Left ventricle myocardium inferior (tissue), 1 donor: Measurements from ENCODE around the gene UBAC1. TPM values are rescaled to one million over a fixed set of nuclear protein-coding genes. Genes with fewer than 3 reads are reported as not detected.

Experiments used
- DNase-seq: peaks from one replicate; pipeline ENCODE4 v3.0.0-alpha.2; 2020
- H3K27ac ChIP-seq: fragments of 200-600 bp; replicated peaks from 2 replicates; pipeline ENCODE4 v1.8.0; 2021
- H3K27me3 ChIP-seq: fragments of 200-600 bp; 2 replicates; pipeline ENCODE4 v1.8.0; 2021; ENCODE audit warnings: low read depth
- H3K36me3 ChIP-seq: fragments of 200-600 bp; 2 replicates; pipeline ENCODE4 v1.8.0; 2021
- H3K4me1 ChIP-seq: fragments of 200-600 bp; 2 replicates; pipeline ENCODE4 v1.8.0; 2021
- H3K4me3 ChIP-seq: fragments of 200-600 bp; 2 replicates; pipeline ENCODE4 v1.8.0; 2021; ENCODE audit warnings: mild to moderate bottlenecking, moderate library complexity
- H3K9me3 ChIP-seq: fragments of 200-600 bp; replicated peaks from 2 replicates; pipeline ENCODE4 v1.8.0; 2021
- CTCF ChIP-seq: fragments of 200-600 bp; IDR thresholded peaks from 2 replicates; pipeline ENCODE4 v1.8.0; 2021; ENCODE audit warnings: antibody characterized with exemption, mild to moderate bottlenecking, borderline replicate concordance
- intact Hi-C: fragments of 100-400 bp; cut with micrococcal nuclease; formaldehyde crosslinking; loops from one replicate; pipeline ENCODE4 v1.11.0; 2022
- total RNA-seq: library from RNA; stranded (reverse); fragmentation: NEBNext Ultra II Directional; extraction: Animal tissue kit (Norgen Biotek cat#: 25700); gene quantifications from one replicate; pipeline ENCODE4 v1.2.1, GENCODE V29; 2021
- donor health status: DM: no; HTN: yes; CAD: no; lungs with severe emphysema.

The UBAC1 gene
- total RNA-seq, 1 donor from 2014 or later = 108 TPM

- no peak overlapping the region for H3K4me3 ChIP-seq
- H3K36me3 ChIP-seq = no peaks in the 10 kb centered on the region
- TF ChIP-seq CTCF = no peak
- no peaks in the 10 kb centered on the region for H3K9me3 ChIP-seq
- H3K4me1 ChIP-seq = peaks cover 22% of the 10 kb centered on the region
- no peak for DNase-seq
- intact Hi-C loops = no loop called here
- no peak overlapping the region for H3K27ac ChIP-seq
- peaks cover 5% of the 10 kb centered on the region for H3K27me3 ChIP-seq
Measured at GRCh38 chr9:135974220-135974573, 13.0 kb upstream of the UBAC1 start.

- Histone ChIP-seq H3K27me3 (peaks cover 5% of the 10 kb centered on the region), H3K27ac (no peak overlapping the region), H3K4me1 (peaks cover 22% of the 10 kb centered on the region), H3K4me3 (no peak overlapping the region), H3K9me3 (no peaks in the 10 kb centered on the region), H3K36me3 (no peaks in the 10 kb centered on the region)
- no peak for DNase-seq
- intact Hi-C loops = no loop called here
- no peak for TF ChIP-seq CTCF
Measured at GRCh38 chr9:135973277-135974219, 12.4 kb upstream of the UBAC1 start.

- intact Hi-C loops = no loop called here
- no peak for DNase-seq
- H3K4me3 ChIP-seq = no peak overlapping the region
Measured at GRCh38 chr9:135971892-135972291, 10.7 kb upstream of the UBAC1 start.

GRCh38 chr9:135971111-135971766, 10.1 kb upstream of the UBAC1 start:
- H3K4me1 ChIP-seq = peaks cover 37% of the 10 kb centered on the region
- intact Hi-C loops = no loop called here
- peaks cover 5% of the 10 kb centered on the region for H3K27me3 ChIP-seq
- DNase-seq = no peak
- H3K4me3 ChIP-seq = no peak overlapping the region
- H3K27ac ChIP-seq = no peak overlapping the region
- H3K36me3 ChIP-seq = no peaks in the 10 kb centered on the region
- no peaks in the 10 kb centered on the region for H3K9me3 ChIP-seq
- no peak for TF ChIP-seq CTCF

More at GRCh38 chr9:135971892-135972291, 10.7 kb upstream of the UBAC1 start:
- no peak for TF ChIP-seq CTCF
- Histone ChIP-seq H3K4me1 (peaks cover 37% of the 10 kb centered on the region), H3K9me3 (no peaks in the 10 kb centered on the region), H3K27ac (no peak overlapping the region), H3K27me3 (peaks cover 5% of the 10 kb centered on the region), H3K36me3 (no peaks in the 10 kb centered on the region)

- intact Hi-C loops = no loop called here
- H3K27ac ChIP-seq = no peak overlapping the region
- H3K27me3 ChIP-seq = peaks cover 5% of the 10 kb centered on the region
- no peaks in the 10 kb centered on the region for H3K36me3 ChIP-seq
- DNase-seq = no peak
- peaks cover 37% of the 10 kb centered on the region for H3K4me1 ChIP-seq
- H3K9me3 ChIP-seq = no peaks in the 10 kb centered on the region
- TF ChIP-seq CTCF = no peak
- H3K4me3 ChIP-seq = no peak overlapping the region
Measured at GRCh38 chr9:135970128-135970815, 9.1 kb upstream of the UBAC1 start.
